ENCODE results near the gene ZNF205.

ZNF205 gene

GRCh38 chr16:3134338-3135125 is 22.1 kb downstream of the ZNF205 start, which contains the start of gene ZNF213:
TSS of gene ZNF213 (plus strand) at chr16:3135029. CDS start at chr16:3137281, 2,252 bp downstream.
- DNase-seq, result peak; percentile 98

GRCh38 chr16:3135126-3135715 is 22.8 kb downstream of the ZNF205 start:
- DNase-seq, result no peak

- no peak for DNase-seq
Measured at GRCh38 chr16:3137267-3137666, 24.9 kb downstream of the ZNF205 start.

GRCh38 chr16:3138342-3138741 is 26.0 kb downstream of the ZNF205 start:
- no peak for DNase-seq

- no peak for DNase-seq
Measured at GRCh38 chr16:3138823-3139426, 26.5 kb downstream of the ZNF205 start.

- DNase-seq, result peak; percentile 46
Measured at GRCh38 chr16:3139561-3139960, 27.2 kb downstream of the ZNF205 start.

GRCh38 chr16:3140603-3141427 is 28.4 kb downstream of the ZNF205 start:
- DNase-seq, result no peak

- DNase-seq, result no peak
Measured at GRCh38 chr16:3141781-3142311, 29.5 kb downstream of the ZNF205 start.

GRCh38 chr16:3142327-3142726 is 29.9 kb downstream of the ZNF205 start:
- no peak for DNase-seq

GRCh38 chr16:3142770-3143169 is 30.4 kb downstream of the ZNF205 start:
- DNase-seq, result no peak

- DNase-seq, result no peak
Measured at GRCh38 chr16:3143189-3143588, 30.8 kb downstream of the ZNF205 start.

- DNase-seq, result no peak
Measured at GRCh38 chr16:3143598-3144320, 31.4 kb downstream of the ZNF205 start.

GRCh38 chr16:3144321-3144983 is 32.1 kb downstream of the ZNF205 start:
- no peak for DNase-seq

- DNase-seq, result no peak
Measured at GRCh38 chr16:3145151-3145550, 32.8 kb downstream of the ZNF205 start.

GRCh38 chr16:3145660-3146059 is 33.3 kb downstream of the ZNF205 start:
- no peak for DNase-seq

- DNase-seq, result no peak
Measured at GRCh38 chr16:3147046-3147756, 34.8 kb downstream of the ZNF205 start.

- no peak for DNase-seq
Measured at GRCh38 chr16:3147757-3148104, 35.3 kb downstream of the ZNF205 start.

- DNase-seq, result no peak
Measured at GRCh38 chr16:3148256-3149192, 36.1 kb downstream of the ZNF205 start.

- DNase-seq, result no peak
Measured at GRCh38 chr16:3149193-3149530, 36.8 kb downstream of the ZNF205 start.
